Neuronal stem cell (in vitro differentiated cells): ENCODE results near the gene RAP1GAP2.

ENCODE experiments used
- DNase-seq: peaks from one replicate; pipeline ENCODE4 v3.0.0-alpha.2; 2013; ENCODE audit warnings: low spot score
- H2AFZ ChIP-seq: one replicate; pipeline ENCODE4 v1.6.1; 2013; ENCODE audit warnings: mild to moderate bottlenecking, low read length, inconsistent platforms
- H2AK5ac ChIP-seq: 2 replicates; pipeline ENCODE4 v1.6.1; 2013; ENCODE audit warnings: low read depth, mild to moderate bottlenecking, inconsistent platforms, low read length, moderate library complexity, mixed read lengths
- H2BK120ac ChIP-seq: 2 replicates; pipeline ENCODE4 v1.6.1; 2013; ENCODE audit warnings: low read depth, mild to moderate bottlenecking, inconsistent platforms, low read length, moderate library complexity, mixed read lengths
- H2BK12ac ChIP-seq: one replicate; pipeline ENCODE4 v1.6.1; 2013; ENCODE audit warnings: low read length, inconsistent platforms
- H2BK15ac ChIP-seq: 2 replicates; pipeline ENCODE4 v1.6.1; 2013; ENCODE audit warnings: mild to moderate bottlenecking, low read length, inconsistent platforms, mixed read lengths
- H2BK5ac ChIP-seq: one replicate; pipeline ENCODE4 v1.6.1; 2013; ENCODE audit warnings: inconsistent platforms, mild to moderate bottlenecking, low read length, moderate library complexity
- H3K14ac ChIP-seq: one replicate; pipeline ENCODE4 v1.6.1; 2013; ENCODE audit warnings: low read length, inconsistent platforms
- H3K18ac ChIP-seq: 2 replicates; pipeline ENCODE4 v1.6.1; 2013; ENCODE audit warnings: low read length, inconsistent platforms
- H3K23ac ChIP-seq: 2 replicates; pipeline ENCODE4 v1.6.1; 2013; ENCODE audit warnings: low read depth, mild to moderate bottlenecking, mixed read lengths, low read length, inconsistent platforms; ENCODE audit not compliant: poor library complexity
- H3K27ac ChIP-seq: replicated peaks from 3 replicates; pipeline ENCODE4 v1.5.1; 2013; ENCODE audit warnings: low read length, inconsistent platforms
- H3K27me3 ChIP-seq, 3 experiments: 2 replicates each; pipeline ENCODE4 v1.6.1; 2013; ENCODE audit warnings: low read length in 3 of 3, mild to moderate bottlenecking in 2 of 3, inconsistent platforms in 1 of 3, low read depth in 1 of 3, mixed read lengths in 1 of 3, moderate library complexity in 1 of 3; ENCODE audit not compliant: control insufficient read depth in 3 of 3, insufficient read depth in 3 of 3
- H3K36me3 ChIP-seq, 2 donors: replicated peaks in 1 of 2; 2 replicates each; pipeline ENCODE4 v1.6.1; 2013; ENCODE audit warnings: low read length in 2 of 2; ENCODE audit not compliant: control insufficient read depth in 2 of 2, insufficient read depth in 2 of 2
- H3K4ac ChIP-seq: 2 replicates; pipeline ENCODE4 v1.6.1; 2013; ENCODE audit warnings: inconsistent platforms, mild to moderate bottlenecking, low read length, moderate library complexity
- H3K4me1 ChIP-seq, 2 donors: 1 replicate in 1 of 2; 2 replicates in 1 of 2; pipeline ENCODE4 v1.6.1; 2013; ENCODE audit warnings: low read length in 2 of 2, low read depth in 1 of 2; ENCODE audit not compliant: control insufficient read depth in 2 of 2, insufficient read depth in 1 of 2
- H3K4me2 ChIP-seq: one replicate; pipeline ENCODE4 v1.6.1; 2013; ENCODE audit warnings: mild to moderate bottlenecking, low read length, inconsistent platforms; ENCODE audit not compliant: insufficient read depth, poor library complexity, severe bottlenecking
- H3K4me3 ChIP-seq, 2 donors: 2 replicates each; pipeline ENCODE4 v1.5.1; 2013; ENCODE audit warnings: low read length in 2 of 2, mild to moderate bottlenecking in 2 of 2, inconsistent platforms in 1 of 2, moderate library complexity in 1 of 2
- H3K79me1 ChIP-seq: one replicate; pipeline ENCODE4 v1.6.1; 2013; ENCODE audit warnings: low read depth, mild to moderate bottlenecking, inconsistent platforms, low read length, moderate library complexity
- H3K9ac ChIP-seq: one replicate; pipeline ENCODE4 v1.6.1; 2013; ENCODE audit warnings: mild to moderate bottlenecking, low read depth, low read length, inconsistent platforms; ENCODE audit not compliant: poor library complexity
- H3K9me3 ChIP-seq, 2 donors: replicated peaks in 1 of 2; 2 replicates each; pipeline versions ENCODE3 to v1.6.1; 2013; ENCODE audit warnings: low read length in 2 of 2, mild to moderate bottlenecking in 2 of 2, inconsistent platforms in 1 of 2, low read depth in 1 of 2, mixed read lengths in 1 of 2, moderate library complexity in 1 of 2; ENCODE audit not compliant: control insufficient read depth in 2 of 2, insufficient read depth in 1 of 2
- H4K8ac ChIP-seq: one replicate; pipeline ENCODE4 v1.6.1; 2013; ENCODE audit warnings: low read depth, mild to moderate bottlenecking, inconsistent platforms, low read length, moderate library complexity
- H4K91ac ChIP-seq: one replicate; pipeline ENCODE4 v1.6.1; 2013; ENCODE audit warnings: low read length, low read depth, mild to moderate bottlenecking, inconsistent platforms; ENCODE audit not compliant: poor library complexity
- WGBS, 2 donors: extraction: QIAGEN DNeasy Blood & Tissue Kit; methylation state at CpG; one replicate each; pipeline ENCODE4 v1.1.7; 2013; ENCODE audit warnings: missing lambda C conversion rate in 2 of 2, mixed read lengths in 1 of 2; ENCODE audit not compliant: insufficient read length in 2 of 2, insufficient replicate concordance in 1 of 2; ENCODE audit errors: extremely low coverage in 2 of 2; 5-methylcytosine and 5-hydroxymethylcytosine counted together

Gene RAP1GAP2

DNA sequence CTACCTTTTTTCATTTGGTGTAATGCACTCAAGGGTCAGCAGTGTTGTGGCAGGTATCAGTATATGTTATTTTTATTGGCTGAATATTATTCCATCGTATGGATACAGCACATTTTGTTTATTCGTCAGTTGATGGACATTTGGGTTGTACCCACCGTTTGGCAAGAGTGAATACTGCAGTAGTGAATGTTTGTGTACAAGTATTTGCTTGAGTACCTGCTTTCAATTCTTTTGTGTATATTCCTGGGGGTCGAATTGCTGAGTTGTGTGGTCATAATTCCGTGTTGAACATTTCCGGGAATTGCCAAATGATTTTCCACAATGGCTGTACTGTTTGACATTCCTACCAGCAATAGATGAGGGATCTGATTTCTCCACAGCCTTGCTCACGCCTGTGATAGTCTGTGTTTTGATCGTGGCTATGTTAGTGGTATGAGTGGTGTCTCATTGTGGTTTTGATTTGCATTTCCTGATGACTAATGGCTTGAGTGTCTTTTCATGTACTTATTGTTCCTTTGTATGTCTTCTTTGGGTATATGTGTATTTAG lies 158.7 kb downstream of the RAP1GAP2 start:
- H4K8ac ChIP-seq: no peak overlapping the region
- peaks cover 0 to 7% of the 10 kb centered on the region in 2 donors for H3K4me1 ChIP-seq
- no peak overlapping the region for H3K4me2 ChIP-seq
- no peak overlapping the region for H2BK15ac ChIP-seq
- no peaks in the 10 kb centered on the region for H3K9me3 ChIP-seq
- H3K14ac ChIP-seq: no peak overlapping the region
- no peak overlapping the region for H2AFZ ChIP-seq
- H3K23ac ChIP-seq: no peak overlapping the region
- no peak overlapping the region for H2AK5ac ChIP-seq
- no peak overlapping the region for H2BK5ac ChIP-seq
- H3K27me3 ChIP-seq: no peaks in the 10 kb centered on the region
- no CpG with 5 or more reads among the region's 8 CpGs for WGBS, 2 donors
- H3K27ac ChIP-seq: no peak overlapping the region
- H3K18ac ChIP-seq: no peak overlapping the region
- no peak overlapping the region for H4K91ac ChIP-seq
- H3K79me1 ChIP-seq: no peaks in the 10 kb centered on the region
- no peak overlapping the region for H2BK120ac ChIP-seq
- no peaks in the 10 kb centered on the region for H3K36me3 ChIP-seq
- no peak for DNase-seq
- H3K9ac ChIP-seq: no peak overlapping the region
- no peak overlapping the region for H2BK12ac ChIP-seq
- no peak overlapping the region for H3K4me3 ChIP-seq
- H3K4ac ChIP-seq: no peak overlapping the region

DNA sequence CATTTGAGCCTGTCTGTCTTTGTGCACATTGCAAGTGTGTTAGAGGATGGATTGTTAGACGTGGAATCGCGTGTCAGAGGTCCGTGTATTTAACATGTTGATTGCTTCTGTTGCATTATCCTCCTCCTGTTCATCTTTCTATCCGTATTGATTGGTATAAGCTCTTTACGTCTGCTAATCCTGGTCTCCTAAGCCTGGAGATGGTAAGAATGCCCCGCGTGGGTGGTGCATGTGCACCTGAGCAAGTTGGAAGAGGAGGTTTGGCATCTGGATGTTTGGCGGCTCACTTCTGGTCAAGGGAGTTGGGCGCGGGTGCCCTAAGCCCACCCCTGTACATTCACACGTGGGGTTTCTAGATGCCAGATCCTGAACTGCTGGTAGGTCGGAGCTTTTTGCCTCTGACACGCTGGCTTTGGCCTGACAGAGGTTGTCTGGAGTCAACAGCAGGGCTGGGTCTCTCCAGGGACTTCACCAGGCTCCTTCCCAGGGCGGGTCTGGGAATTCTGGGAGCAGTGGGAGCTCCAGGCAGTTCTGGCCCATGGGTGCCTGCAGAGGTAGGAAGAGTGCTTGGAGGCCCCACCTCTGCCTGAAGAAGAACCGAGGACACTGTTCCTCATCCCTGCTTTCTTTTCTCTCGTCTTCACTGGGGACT lies 159.8 kb downstream of the RAP1GAP2 start:
- Histone ChIP-seq H4K8ac (no peak overlapping the region), H3K23ac (peak overlapping the region; percentile 5), H2AFZ (no peak overlapping the region), H3K4ac (no peak overlapping the region), H2BK15ac (no peak overlapping the region), H4K91ac (no peak overlapping the region), H2BK5ac (no peak overlapping the region), H3K9me3 (no peaks in the 10 kb centered on the region), H3K9ac (no peak overlapping the region), H3K4me1 (peaks cover 4 to 14% of the 10 kb centered on the region in 2 donors), H3K79me1 (no peaks in the 10 kb centered on the region), H3K4me2 (no peak overlapping the region), H3K4me3 (no peak overlapping the region), H2AK5ac (peak overlapping the region; percentile 31), H3K36me3 (no peaks in the 10 kb centered on the region), H3K27ac (no peak overlapping the region), H2BK120ac (no peak overlapping the region), H3K18ac (peak overlapping the region; percentile 29), H3K14ac (no peak overlapping the region), H3K27me3 (no peaks in the 10 kb centered on the region), H2BK12ac (no peak overlapping the region)
- WGBS, 2 donors: no CpG with 5 or more reads among the region's 17 CpGs
- no peak for DNase-seq

DNA sequence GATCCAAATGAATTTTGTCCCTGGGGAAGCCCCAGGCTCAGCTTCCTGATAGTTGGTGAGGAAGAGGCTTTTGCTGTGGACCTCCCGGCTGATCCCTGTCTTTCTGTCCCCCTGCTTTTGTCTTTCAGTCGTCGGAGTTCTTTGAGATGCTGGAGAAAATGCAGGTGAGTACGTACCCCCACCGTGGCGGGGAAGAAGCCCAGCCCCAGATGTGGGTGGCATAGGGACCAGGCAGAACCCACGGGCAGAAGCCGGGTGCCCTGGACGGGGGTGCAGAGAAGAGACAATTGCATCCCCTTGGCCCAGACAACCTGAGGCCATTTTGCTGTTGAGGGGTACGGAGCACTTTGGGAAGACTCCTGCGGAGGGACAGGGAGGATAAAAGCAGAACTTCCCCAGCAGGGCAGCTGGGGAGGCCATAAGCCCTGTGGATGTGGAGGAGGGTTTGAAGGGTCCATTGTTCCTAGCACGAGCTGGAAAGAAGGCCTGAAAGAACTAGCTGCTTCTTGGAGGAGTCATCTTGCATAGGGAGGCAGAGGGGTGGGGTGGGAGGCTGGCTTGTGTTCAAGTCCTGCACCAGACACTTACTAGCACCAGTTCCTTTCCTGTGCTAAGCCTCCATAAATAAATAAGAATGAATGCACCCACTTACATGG lies 161.5 kb downstream of the RAP1GAP2 start:
- Histone ChIP-seq H3K27me3 (no peaks in the 10 kb centered on the region), H3K27ac (no peak overlapping the region), H3K9ac (no peak overlapping the region), H2AK5ac (peak overlapping the region; percentile 56), H3K4me1 (peaks cover 4 to 14% of the 10 kb centered on the region in 2 donors), H2BK12ac (peak overlapping the region; percentile 14), H3K79me1 (no peaks in the 10 kb centered on the region), H3K4ac (no peak overlapping the region), H3K18ac (peak overlapping the region; percentile 50), H3K14ac (no peak overlapping the region), H3K4me2 (no peak overlapping the region), H3K23ac (no peak overlapping the region), H2BK5ac (no peak overlapping the region), H4K8ac (no peak overlapping the region), H2BK15ac (no peak overlapping the region), H3K4me3 (no peak overlapping the region), H2BK120ac (no peak overlapping the region), H3K9me3 (no peaks in the 10 kb centered on the region), H3K36me3 (no peaks in the 10 kb centered on the region), H4K91ac (no peak overlapping the region), H2AFZ (peak overlapping the region; percentile 7)
- no peak for DNase-seq
- WGBS, 2 donors: no CpG with 5 or more reads among the region's 12 CpGs

DNA sequence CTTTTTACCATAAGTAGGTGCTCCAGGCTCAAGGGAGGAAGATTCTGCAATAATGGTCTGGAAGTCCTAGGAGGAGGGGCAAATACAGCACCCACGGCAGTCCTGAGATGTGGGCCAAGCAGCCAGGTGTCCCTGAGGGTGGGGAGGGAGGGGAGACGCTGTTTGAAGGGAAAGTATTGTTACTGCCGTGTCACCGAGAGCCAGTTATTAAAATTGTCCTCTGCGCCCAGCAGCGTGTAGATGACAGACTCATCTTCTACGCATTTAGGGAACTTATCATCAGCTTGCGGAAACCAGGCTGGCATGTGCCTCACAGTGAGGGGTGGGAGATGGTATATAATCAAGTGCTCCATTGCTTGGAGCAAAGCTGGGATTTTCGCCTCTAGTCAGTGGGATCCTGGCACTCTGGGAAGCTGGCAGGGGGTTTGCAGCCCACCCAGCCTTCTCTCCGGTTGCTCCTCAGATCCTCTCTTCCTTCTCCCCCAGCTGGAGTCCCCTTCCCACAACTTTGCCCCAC lies 162.5 kb downstream of the RAP1GAP2 start:
- no peak overlapping the region for H3K14ac ChIP-seq
- no peaks in the 10 kb centered on the region for H3K79me1 ChIP-seq
- no peaks in the 10 kb centered on the region for H3K36me3 ChIP-seq
- H3K9me3 ChIP-seq: no peaks in the 10 kb centered on the region
- H4K91ac ChIP-seq: no peak overlapping the region
- H3K27me3 ChIP-seq: no peaks in the 10 kb centered on the region
- no peak overlapping the region for H2BK15ac ChIP-seq
- peaks cover 4 to 15% of the 10 kb centered on the region in 2 donors for H3K4me1 ChIP-seq
- H2BK120ac ChIP-seq: no peak overlapping the region
- H4K8ac ChIP-seq: no peak overlapping the region
- H3K23ac ChIP-seq: no peak overlapping the region
- no peak for DNase-seq
- no peak overlapping the region for H3K9ac ChIP-seq
- no peak overlapping the region for H2AK5ac ChIP-seq
- no peak overlapping the region for H3K4ac ChIP-seq
- H3K4me2 ChIP-seq: no peak overlapping the region
- H2BK5ac ChIP-seq: no peak overlapping the region
- no peak overlapping the region for H2AFZ ChIP-seq
- no peak overlapping the region for H3K4me3 ChIP-seq
- no peak overlapping the region for H2BK12ac ChIP-seq
- no peak overlapping the region for H3K27ac ChIP-seq
- WGBS, 2 donors: no CpG with 5 or more reads among the region's 10 CpGs
- H3K18ac ChIP-seq: no peak overlapping the region
